Skeletal muscle satellite cell (primary cell): ENCODE data around the gene PHACTR1.

Experiments
- H3K27me3 ChIP-seq: 2 replicates; pipeline ENCODE4 v1.7.0; 2013; ENCODE audit warnings: low read length; ENCODE audit not compliant: control insufficient read depth, insufficient read depth
- H3K36me3 ChIP-seq: 2 replicates; pipeline ENCODE4 v1.7.0; 2013; ENCODE audit warnings: mild to moderate bottlenecking, control low read depth, low read length; ENCODE audit not compliant: insufficient read depth
- H3K4me1 ChIP-seq: 2 replicates; pipeline ENCODE4 v1.7.0; 2013; ENCODE audit warnings: low read length; ENCODE audit not compliant: control insufficient read depth, insufficient read depth
- H3K4me2 ChIP-seq: 2 replicates; pipeline ENCODE4 v1.7.0; 2013; ENCODE audit warnings: mild to moderate bottlenecking, low read length
- H3K4me3 ChIP-seq: 2 replicates; pipeline ENCODE4 v1.7.0; 2013; ENCODE audit warnings: low read length
- H3K9ac ChIP-seq: 2 replicates; pipeline ENCODE4 v1.7.0; 2013; ENCODE audit warnings: mild to moderate bottlenecking, low read depth, low read length, moderate library complexity
- H3K9me3 ChIP-seq: replicated peaks from 2 replicates; pipeline ENCODE4 v1.7.0; 2013; ENCODE audit warnings: mild to moderate bottlenecking, control low read depth, low read length

The PHACTR1 gene

DNA sequence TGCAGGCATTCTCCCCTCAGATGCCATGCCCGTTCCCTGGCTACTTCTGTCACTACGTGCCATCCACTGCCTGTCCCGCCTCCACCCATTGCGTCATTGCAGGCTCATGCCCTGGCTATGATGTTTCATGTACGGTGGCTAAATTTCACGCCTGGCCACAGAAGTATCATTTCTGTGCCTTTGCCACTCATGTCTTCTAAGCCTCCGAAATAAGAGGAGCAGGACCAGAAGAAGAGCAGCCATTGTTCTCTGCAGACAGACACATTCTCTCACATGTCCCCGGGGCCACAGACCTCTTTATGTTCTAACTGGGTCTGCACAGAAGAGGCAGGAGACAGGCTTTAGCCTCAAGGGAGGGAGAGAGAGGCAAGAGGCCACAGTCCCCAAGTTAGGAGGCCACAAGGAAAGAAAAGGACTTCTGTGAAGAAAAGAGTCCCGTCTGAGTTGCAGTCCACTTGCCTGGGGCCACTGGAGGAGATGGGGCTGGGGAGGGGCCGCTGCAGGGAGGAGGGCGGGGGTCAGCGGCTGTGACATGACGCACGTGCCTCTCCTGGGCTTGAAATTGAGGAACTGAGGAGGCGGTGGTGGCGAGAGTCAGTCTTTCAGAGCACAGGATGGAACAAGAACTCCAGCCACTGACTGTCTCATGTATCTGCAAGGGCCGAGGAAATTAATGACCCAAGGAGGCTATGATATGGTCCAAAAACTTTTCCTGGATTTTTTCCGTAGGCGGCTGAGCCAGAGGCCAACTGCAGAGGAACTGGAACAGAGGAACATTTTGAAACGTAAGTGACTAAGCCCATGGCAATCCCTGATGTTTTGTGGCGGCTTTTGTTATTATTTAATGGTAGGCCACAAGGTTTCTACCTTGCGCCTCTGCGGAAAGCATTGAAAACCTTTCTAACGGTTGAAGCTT lies 555.8 kb downstream of the PHACTR1 start:
- H3K9ac ChIP-seq, result no peak overlapping the region
- no peaks in the 10 kb centered on the region for H3K4me1 ChIP-seq
- H3K9me3 ChIP-seq, result no peaks in the 10 kb centered on the region
- no peak overlapping the region for H3K4me3 ChIP-seq
- H3K36me3 ChIP-seq, result no peaks in the 10 kb centered on the region
- no peaks in the 10 kb centered on the region for H3K27me3 ChIP-seq
- no peak overlapping the region for H3K4me2 ChIP-seq

DNA sequence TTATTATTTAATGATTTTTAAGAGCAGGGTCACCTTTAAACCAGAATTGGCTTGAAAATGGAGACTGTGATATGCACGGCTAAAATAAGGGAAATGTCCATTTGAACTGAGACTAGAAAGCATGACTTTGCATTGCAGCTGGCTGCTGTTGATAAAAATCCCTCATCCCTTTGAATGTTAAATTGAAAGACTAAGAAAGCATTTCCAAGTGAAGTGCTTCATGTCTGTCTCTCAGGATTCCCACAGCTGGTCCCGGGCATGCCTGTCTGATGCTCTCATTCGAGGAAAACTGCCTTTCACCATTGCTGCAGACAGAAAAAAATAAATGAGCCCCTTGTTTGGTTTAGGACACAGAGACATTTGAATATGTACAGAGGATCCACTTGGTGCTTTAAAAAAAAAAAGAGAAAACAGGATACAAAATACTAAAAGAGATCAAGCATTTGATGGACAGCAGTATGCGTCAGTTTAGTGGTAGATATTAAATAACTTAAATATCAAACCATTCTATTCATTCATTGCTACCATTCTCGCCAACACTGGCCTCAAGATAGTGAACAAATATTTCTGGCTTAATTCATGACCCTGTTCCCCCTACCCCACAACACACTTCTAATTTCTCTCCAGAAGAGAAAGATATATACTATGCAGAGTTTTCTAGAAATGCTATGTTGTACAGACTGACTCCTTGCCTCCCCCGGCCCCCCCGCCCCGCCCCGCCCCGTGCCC lies 556.8 kb downstream of the PHACTR1 start:
- Histone ChIP-seq H3K9me3 (no peaks in the 10 kb centered on the region), H3K4me3 (no peak overlapping the region), H3K36me3 (no peaks in the 10 kb centered on the region), H3K9ac (no peak overlapping the region), H3K4me2 (no peak overlapping the region), H3K27me3 (no peaks in the 10 kb centered on the region), H3K4me1 (no peaks in the 10 kb centered on the region)

- Histone ChIP-seq H3K9me3 (no peaks in the 10 kb centered on the region), H3K4me1 (no peaks in the 10 kb centered on the region), H3K9ac (no peak overlapping the region), H3K27me3 (no peaks in the 10 kb centered on the region), H3K4me2 (no peak overlapping the region), H3K4me3 (no peak overlapping the region), H3K36me3 (no peaks in the 10 kb centered on the region)
Measured at GRCh38 chr6:13273931-13274706, 557.6 kb downstream of the PHACTR1 start.

GRCh38 chr6:13274707-13275434 lies 558.3 kb downstream of the PHACTR1 start:
- no peaks in the 10 kb centered on the region for H3K27me3 ChIP-seq
- H3K9ac ChIP-seq, result no peak overlapping the region
- no peaks in the 10 kb centered on the region for H3K36me3 ChIP-seq
- no peaks in the 10 kb centered on the region for H3K9me3 ChIP-seq
- no peak overlapping the region for H3K4me3 ChIP-seq
- no peaks in the 10 kb centered on the region for H3K4me1 ChIP-seq
- no peak overlapping the region for H3K4me2 ChIP-seq

- H3K36me3 ChIP-seq, result no peaks in the 10 kb centered on the region
- H3K9ac ChIP-seq, result no peak overlapping the region
- no peaks in the 10 kb centered on the region for H3K4me1 ChIP-seq
- no peaks in the 10 kb centered on the region for H3K27me3 ChIP-seq
- no peak overlapping the region for H3K4me3 ChIP-seq
- no peak overlapping the region for H3K4me2 ChIP-seq
- H3K9me3 ChIP-seq, result no peaks in the 10 kb centered on the region
Measured at GRCh38 chr6:13275435-13275989, 558.9 kb downstream of the PHACTR1 start.

- no peak overlapping the region for H3K9ac ChIP-seq
- no peaks in the 10 kb centered on the region for H3K4me1 ChIP-seq
- no peaks in the 10 kb centered on the region for H3K9me3 ChIP-seq
- no peak overlapping the region for H3K4me2 ChIP-seq
- no peaks in the 10 kb centered on the region for H3K36me3 ChIP-seq
- H3K4me3 ChIP-seq, result no peak overlapping the region
- no peaks in the 10 kb centered on the region for H3K27me3 ChIP-seq
Measured at GRCh38 chr6:13277231-13277630, 560.7 kb downstream of the PHACTR1 start.

DNA sequence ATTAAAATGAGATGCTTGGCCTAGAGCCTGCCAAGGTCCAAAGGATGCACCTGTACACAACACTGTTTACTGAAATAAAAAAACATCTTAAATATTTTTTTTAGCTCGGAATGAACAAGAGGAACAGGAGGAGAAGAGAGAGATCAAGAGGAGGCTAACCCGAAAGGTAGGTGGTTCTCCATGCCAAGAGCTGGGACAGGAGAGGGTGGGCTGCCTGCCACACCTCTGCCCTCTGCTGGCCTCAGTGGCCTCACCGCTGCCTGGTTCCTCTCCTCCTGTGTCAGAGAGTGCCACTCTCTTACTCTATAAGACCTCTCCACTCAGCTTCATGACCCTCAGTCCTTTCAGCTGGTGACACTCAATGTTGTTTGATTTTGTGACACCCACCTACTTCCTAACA lies 561.6 kb downstream of the PHACTR1 start:
- no peaks in the 10 kb centered on the region for H3K4me1 ChIP-seq
- H3K4me2 ChIP-seq, result no peak overlapping the region
- H3K4me3 ChIP-seq, result no peak overlapping the region
- H3K36me3 ChIP-seq, result no peaks in the 10 kb centered on the region
- H3K27me3 ChIP-seq, result no peaks in the 10 kb centered on the region
- H3K9ac ChIP-seq, result no peak overlapping the region
- H3K9me3 ChIP-seq, result no peaks in the 10 kb centered on the region

GRCh38 chr6:13278991-13279390 lies 562.4 kb downstream of the PHACTR1 start:
- H3K4me3 ChIP-seq, result no peak overlapping the region
- H3K9ac ChIP-seq, result no peak overlapping the region
- no peaks in the 10 kb centered on the region for H3K4me1 ChIP-seq
- no peaks in the 10 kb centered on the region for H3K36me3 ChIP-seq
- H3K27me3 ChIP-seq, result no peaks in the 10 kb centered on the region
- no peaks in the 10 kb centered on the region for H3K9me3 ChIP-seq
- no peak overlapping the region for H3K4me2 ChIP-seq

- Histone ChIP-seq H3K36me3 (no peaks in the 10 kb centered on the region), H3K4me1 (no peaks in the 10 kb centered on the region), H3K9ac (no peak overlapping the region), H3K4me3 (no peak overlapping the region), H3K9me3 (no peaks in the 10 kb centered on the region), H3K4me2 (no peak overlapping the region), H3K27me3 (no peaks in the 10 kb centered on the region)
Measured at GRCh38 chr6:13280254-13280653, 563.7 kb downstream of the PHACTR1 start.

DNA sequence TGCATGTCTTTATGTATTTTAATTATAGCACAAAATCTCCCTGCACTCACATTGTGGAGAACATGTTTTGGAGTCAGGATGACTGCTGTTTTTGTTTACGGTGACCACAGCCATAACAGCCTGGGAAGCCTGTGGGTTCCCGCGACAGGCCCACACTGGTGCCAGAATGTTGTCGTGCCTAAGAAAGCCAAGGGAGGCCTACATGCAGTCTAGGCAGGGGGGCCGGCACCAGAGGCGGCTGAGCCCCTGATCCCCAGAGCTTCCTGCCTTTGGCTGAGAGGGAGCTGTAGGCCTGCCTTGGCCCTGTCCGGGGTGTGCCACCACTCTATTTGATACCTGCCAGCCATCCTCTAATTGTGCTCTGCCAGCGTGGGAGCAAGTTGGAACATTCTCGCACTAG lies 565.1 kb downstream of the PHACTR1 start:
- Histone ChIP-seq H3K36me3 (no peaks in the 10 kb centered on the region), H3K4me2 (no peak overlapping the region), H3K9ac (no peak overlapping the region), H3K4me1 (no peaks in the 10 kb centered on the region), H3K27me3 (no peaks in the 10 kb centered on the region), H3K9me3 (no peaks in the 10 kb centered on the region), H3K4me3 (no peak overlapping the region)
